B cell (primary cell): Measurements from ENCODE around the gene MYLK2.

Experiments used
- CTCF ChIP-seq: fragments of 200-600 bp; IDR thresholded peaks from one replicate; pipeline ENCODE4 v1.8.0; 2022; ENCODE audit warnings: antibody characterized with exemption, mild to moderate bottlenecking
- EZH2 ChIP-seq: IDR thresholded peaks from 2 replicates; pipeline ENCODE4 v1.6.1; 2012; ENCODE audit warnings: borderline replicate concordance, low read depth, mild to moderate bottlenecking, moderate library complexity, low read length; ENCODE audit not compliant: insufficient read depth, poor library complexity, severe bottlenecking

- TF ChIP-seq CTCF (no peak), EZH2 (no peak)
Observed at GRCh38 chr20:31853481-31853880, 34.3 kb downstream of the MYLK2 start.
